ENCODE data around the gene MOV10L1.

DNA sequence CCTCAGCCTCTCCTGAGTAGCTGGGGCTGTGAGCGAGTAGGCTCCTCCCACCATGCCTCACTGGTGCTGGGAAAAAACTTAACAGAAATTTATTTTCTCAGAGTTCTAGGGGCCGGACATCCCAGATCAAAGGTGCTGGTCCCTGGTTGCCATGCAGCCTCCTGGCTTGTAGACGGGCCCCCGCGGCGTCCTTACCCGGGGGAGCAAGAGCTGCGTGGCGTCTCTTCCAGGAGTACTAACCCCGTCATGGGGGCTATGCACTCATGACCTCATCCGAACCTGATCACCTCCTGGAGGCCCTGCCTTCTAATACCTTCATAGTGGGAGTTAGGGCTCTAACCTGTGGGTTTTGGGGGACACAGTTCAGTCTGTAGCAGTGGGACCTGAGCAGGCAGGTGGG, 98.5 kb downstream of the MOV10L1 start:
- TF ChIP-seq, protein P1, sequence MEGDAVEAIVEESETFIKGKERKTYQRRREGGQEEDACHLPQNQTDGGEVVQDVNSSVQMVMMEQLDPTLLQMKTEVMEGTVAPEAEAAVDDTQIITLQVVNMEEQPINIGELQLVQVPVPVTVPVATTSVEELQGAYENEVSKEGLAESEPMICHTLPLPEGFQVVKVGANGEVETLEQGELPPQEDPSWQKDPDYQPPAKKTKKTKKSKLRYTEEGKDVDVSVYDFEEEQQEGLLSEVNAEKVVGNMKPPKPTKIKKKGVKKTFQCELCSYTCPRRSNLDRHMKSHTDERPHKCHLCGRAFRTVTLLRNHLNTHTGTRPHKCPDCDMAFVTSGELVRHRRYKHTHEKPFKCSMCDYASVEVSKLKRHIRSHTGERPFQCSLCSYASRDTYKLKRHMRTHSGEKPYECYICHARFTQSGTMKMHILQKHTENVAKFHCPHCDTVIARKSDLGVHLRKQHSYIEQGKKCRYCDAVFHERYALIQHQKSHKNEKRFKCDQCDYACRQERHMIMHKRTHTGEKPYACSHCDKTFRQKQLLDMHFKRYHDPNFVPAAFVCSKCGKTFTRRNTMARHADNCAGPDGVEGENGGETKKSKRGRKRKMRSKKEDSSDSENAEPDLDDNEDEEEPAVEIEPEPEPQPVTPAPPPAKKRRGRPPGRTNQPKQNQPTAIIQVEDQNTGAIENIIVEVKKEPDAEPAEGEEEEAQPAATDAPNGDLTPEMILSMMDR (IDR thresholded peaks at IDR 0.05), result no peak
- no peak for TF ChIP-seq POLR2A (IDR thresholded peaks at IDR 0.05)

Measured in Peyer's patch (tissue), 4 donors.